ENCODE data around the gene SDHD. TPM values are rescaled to one million over a fixed set of nuclear protein-coding genes. Genes with fewer than 3 reads are reported as not detected.

Gene SDHD
- polyA plus RNA-seq, 1 donor (not counting 4 experiments of a cell fraction or from before 2014, with no cell fraction given) = 101 TPM

DNA sequence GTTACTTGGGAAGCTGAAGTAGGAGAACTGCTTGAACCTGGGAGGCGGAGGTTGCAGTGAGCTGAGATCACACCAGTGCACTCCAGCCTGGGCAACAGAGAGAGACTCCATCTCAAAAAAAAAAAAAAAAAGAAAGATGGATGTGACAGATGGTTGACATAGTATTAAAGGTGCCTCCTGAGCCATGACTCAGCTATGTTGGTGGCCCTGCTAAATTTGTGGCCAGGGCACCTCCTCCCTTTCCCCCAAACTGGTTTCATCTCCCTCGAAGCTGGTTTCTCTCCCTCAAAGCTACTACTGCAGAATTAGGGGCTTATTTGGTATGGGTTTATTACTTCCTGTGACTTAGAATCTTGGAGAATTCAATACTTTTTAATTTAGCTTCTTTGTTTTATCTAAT, 31.5 kb downstream of the SDHD start:
- FAIRE-seq = no peak
- DNase-seq (ENCODE audit: low read depth, low spot score) = no peak
- H3K79me2 ChIP-seq (ENCODE audit: control insufficient read depth, insufficient read depth, low read length) = no peaks in the 10 kb centered on the region
- no peaks in the 10 kb centered on the region for H3K27me3 ChIP-seq (ENCODE audit: control insufficient read depth, extremely low read depth, insufficient read depth, low read length)
- H3K9ac ChIP-seq (ENCODE audit: control insufficient read depth, extremely low read depth, insufficient read depth, low read length) = no peak overlapping the region
- H3K27ac ChIP-seq (ENCODE audit: control insufficient read depth, insufficient read depth, low read length) = no peak overlapping the region
- no peak overlapping the region for H3K4me2 ChIP-seq (ENCODE audit: control insufficient read depth, extremely low read depth, insufficient read depth, low read depth, low read length)
- H3K9me1 ChIP-seq (ENCODE audit: control insufficient read depth, extremely low read depth, insufficient read depth, low read length) = no peaks in the 10 kb centered on the region
- no peaks in the 10 kb centered on the region for H3K9me3 ChIP-seq (ENCODE audit: control insufficient read depth, low read depth, low read length)
- no peak overlapping the region for H2AFZ ChIP-seq (ENCODE audit: control insufficient read depth, low read length)
- H3K4me1 ChIP-seq (ENCODE audit: control insufficient read depth, extremely low read depth, insufficient read depth, low read length) = peaks cover 27% of the 10 kb centered on the region
- no peaks in the 10 kb centered on the region for H4K20me1 ChIP-seq (ENCODE audit: control insufficient read depth, extremely low read depth, insufficient read depth, low read length)
- dilution Hi-C loops (cut with MboI; ENCODE audit: extremely low pct_ligation_motif_present, low sequenced_read_pairs) = no loop called here
- no peak for TF ChIP-seq EZH2 (IDR thresholded peaks at IDR 0.05; ENCODE audit: low read length)
- TF ChIP-seq, protein P1, sequence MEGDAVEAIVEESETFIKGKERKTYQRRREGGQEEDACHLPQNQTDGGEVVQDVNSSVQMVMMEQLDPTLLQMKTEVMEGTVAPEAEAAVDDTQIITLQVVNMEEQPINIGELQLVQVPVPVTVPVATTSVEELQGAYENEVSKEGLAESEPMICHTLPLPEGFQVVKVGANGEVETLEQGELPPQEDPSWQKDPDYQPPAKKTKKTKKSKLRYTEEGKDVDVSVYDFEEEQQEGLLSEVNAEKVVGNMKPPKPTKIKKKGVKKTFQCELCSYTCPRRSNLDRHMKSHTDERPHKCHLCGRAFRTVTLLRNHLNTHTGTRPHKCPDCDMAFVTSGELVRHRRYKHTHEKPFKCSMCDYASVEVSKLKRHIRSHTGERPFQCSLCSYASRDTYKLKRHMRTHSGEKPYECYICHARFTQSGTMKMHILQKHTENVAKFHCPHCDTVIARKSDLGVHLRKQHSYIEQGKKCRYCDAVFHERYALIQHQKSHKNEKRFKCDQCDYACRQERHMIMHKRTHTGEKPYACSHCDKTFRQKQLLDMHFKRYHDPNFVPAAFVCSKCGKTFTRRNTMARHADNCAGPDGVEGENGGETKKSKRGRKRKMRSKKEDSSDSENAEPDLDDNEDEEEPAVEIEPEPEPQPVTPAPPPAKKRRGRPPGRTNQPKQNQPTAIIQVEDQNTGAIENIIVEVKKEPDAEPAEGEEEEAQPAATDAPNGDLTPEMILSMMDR (optimal IDR thresholded peaks at IDR 0.05 in 1 of 3, IDR thresholded peaks at IDR 0.05 in 1 of 3, conservative IDR thresholded peaks at IDR 0.05 in 1 of 3; ENCODE audit: extremely low read depth in 1 of 3, insufficient read depth in 2 of 3, low read length in 3 of 3) = no peak
- no peaks in the 10 kb centered on the region for H3K36me3 ChIP-seq (ENCODE audit: control insufficient read depth in 2 of 2, extremely low read depth in 1 of 2, insufficient read depth in 2 of 2, low read length in 2 of 2)
- no peak overlapping the region for H3K4me3 ChIP-seq (ENCODE audit: control insufficient read depth in 2 of 3, extremely low read depth in 1 of 3, insufficient read depth in 2 of 3, low read depth in 1 of 3, low read length in 3 of 3)

DNA sequence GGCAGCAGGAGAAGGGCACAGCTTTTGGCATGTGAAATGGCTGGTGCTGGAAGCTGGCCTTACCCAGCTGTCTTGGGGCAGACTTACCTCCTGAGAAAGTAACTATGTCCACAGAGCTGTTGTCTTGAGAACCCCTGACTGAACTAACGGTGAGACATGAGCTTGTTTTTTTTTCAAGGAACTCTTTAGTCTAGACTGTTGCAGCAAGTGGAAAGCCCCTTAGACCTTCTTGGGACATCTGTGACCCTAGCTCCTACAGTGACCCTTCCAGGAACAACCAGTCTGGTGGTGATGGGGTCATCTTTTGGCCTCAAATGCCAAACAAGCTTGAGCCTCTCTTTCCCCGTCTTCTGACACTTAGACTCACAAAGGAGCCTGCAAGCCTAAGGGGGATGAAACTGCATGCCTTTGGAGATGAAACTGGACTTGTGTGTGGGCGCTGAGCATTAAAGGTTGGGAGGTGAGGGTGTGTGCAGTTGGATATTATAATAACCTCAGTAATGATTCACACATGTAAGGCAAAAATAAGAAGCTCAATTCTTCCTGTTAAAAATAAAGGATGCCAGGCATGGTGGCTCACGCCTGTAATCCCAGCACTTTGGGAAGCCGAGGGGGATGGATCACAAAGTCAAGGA, 35.4 kb downstream of the SDHD start:
- TF ChIP-seq, protein P1 (optimal IDR thresholded peaks at IDR 0.05 in 1 of 3, IDR thresholded peaks at IDR 0.05 in 1 of 3, conservative IDR thresholded peaks at IDR 0.05 in 1 of 3; ENCODE audit: extremely low read depth in 1 of 3, insufficient read depth in 2 of 3, low read length in 3 of 3) = no peak
- TF ChIP-seq EZH2 (IDR thresholded peaks at IDR 0.05; ENCODE audit: low read length) = no peak
- H3K9ac ChIP-seq (ENCODE audit: control insufficient read depth, extremely low read depth, insufficient read depth, low read length) = peak overlapping the region; percentile 13
- no peaks in the 10 kb centered on the region for H4K20me1 ChIP-seq (ENCODE audit: control insufficient read depth, extremely low read depth, insufficient read depth, low read length)
- no peaks in the 10 kb centered on the region for H3K79me2 ChIP-seq (ENCODE audit: control insufficient read depth, insufficient read depth, low read length)
- H3K27ac ChIP-seq (ENCODE audit: control insufficient read depth, insufficient read depth, low read length) = peak overlapping the region; percentile 46
- no peaks in the 10 kb centered on the region for H3K9me3 ChIP-seq (ENCODE audit: control insufficient read depth, low read depth, low read length)
- dilution Hi-C loops (cut with MboI; ENCODE audit: extremely low pct_ligation_motif_present, low sequenced_read_pairs) = no loop called here
- H3K4me3 ChIP-seq (ENCODE audit: control insufficient read depth in 2 of 3, extremely low read depth in 1 of 3, insufficient read depth in 2 of 3, low read depth in 1 of 3, low read length in 3 of 3) = no peak overlapping the region
- FAIRE-seq (peak; percentile 26), DNase-seq (ENCODE audit: low read depth, low spot score) (no peak)
- H3K36me3 ChIP-seq (ENCODE audit: control insufficient read depth in 2 of 2, extremely low read depth in 1 of 2, insufficient read depth in 2 of 2, low read length in 2 of 2) = no peaks in the 10 kb centered on the region
- H3K4me1 ChIP-seq (ENCODE audit: control insufficient read depth, extremely low read depth, insufficient read depth, low read length) = peaks cover 28% of the 10 kb centered on the region
- H2AFZ ChIP-seq (ENCODE audit: control insufficient read depth, low read length) = peak overlapping the region; percentile 14
- H3K4me2 ChIP-seq (ENCODE audit: control insufficient read depth, extremely low read depth, insufficient read depth, low read depth, low read length) = no peak overlapping the region
- H3K27me3 ChIP-seq (ENCODE audit: control insufficient read depth, extremely low read depth, insufficient read depth, low read length) = no peaks in the 10 kb centered on the region
- no peaks in the 10 kb centered on the region for H3K9me1 ChIP-seq (ENCODE audit: control insufficient read depth, extremely low read depth, insufficient read depth, low read length)
